Measurements from ENCODE around the gene USP37.

The USP37 gene

DNA sequence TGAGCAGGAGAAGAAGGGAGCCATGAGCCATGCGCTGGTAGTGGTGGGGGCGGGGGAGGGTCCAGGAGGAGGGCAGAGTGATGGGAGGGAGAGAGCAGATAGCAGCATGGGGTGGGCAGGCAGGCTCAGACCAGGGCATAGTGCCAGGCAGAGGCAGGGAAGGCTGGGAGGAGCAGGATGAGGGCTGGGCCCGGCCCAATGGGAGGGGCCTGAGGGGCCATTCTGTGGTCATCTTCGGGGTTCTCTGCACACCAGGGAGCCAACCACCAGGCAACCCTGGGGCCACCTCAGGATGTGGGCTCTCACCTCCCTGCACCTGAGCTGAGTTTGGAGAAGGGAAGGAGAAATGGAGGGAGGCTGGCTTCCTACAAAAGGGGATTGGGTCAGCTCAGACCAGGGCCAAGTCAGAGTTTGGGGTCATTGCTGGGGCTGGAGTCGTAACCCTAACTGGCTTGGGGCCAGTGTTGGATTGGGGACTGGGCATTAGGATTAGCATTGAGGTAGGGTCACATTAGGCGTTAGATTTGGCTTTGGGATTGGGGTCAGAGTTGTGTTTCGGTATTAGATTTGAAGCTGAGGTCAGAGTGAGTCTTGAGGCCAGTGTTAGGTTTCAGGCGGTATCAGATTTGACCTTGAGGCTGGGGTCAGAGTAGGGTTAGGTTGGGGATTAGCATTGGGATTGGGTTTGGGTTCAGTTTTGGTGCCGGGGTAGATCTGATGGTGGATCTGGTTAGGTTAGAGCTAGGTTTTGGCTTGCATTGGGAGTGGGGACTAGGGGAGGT, 138.0 kb downstream of the USP37 start:
- H3K27me3 ChIP-seq (ENCODE audit: low read depth, low read length) = no peaks in the 10 kb centered on the region
- no peaks in the 10 kb centered on the region for H3K9me3 ChIP-seq (ENCODE audit: insufficient read depth, low read length)
- H3K36me3 ChIP-seq (replicated peaks; ENCODE audit: low read depth, low read length) = no peaks in the 10 kb centered on the region

DNA sequence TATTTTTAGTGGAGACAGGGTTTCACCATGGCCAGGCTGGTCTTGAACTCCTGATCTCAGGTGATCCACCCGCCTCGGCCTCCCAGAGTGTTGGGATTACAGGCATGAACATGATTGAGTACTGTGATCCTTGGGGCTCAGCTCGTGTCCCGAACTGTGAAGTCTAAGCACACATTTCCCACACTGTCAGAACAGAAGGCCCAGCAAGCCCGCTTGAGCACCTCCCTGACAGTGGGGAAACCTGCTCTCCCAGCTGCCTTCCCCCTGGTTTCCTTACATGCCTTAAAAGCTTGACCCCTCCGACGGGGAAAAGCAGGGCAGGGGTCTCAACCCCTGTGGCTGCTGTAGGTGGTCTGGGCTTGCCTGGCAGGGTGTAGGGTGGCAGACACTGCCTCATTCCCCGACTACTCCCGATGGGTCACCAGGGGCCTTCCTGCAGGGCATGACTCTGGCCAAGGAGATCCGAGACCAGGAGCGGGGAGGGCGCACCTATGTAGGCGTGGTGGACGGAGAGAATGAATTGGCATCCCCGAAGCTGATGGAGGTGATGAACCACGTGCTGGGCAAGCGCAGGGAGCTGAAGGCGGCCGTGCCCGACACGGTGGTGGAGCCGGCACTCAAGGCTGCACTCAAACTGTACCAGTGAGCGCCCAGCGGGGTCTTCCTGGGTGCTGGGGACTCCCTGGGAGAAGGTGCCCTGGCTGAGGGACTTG, 139.1 kb downstream of the USP37 start:
- TF ChIP-seq EZH2phosphoT487 (IDR thresholded peaks at IDR 0.05; ENCODE audit: low read depth) = no peak
- TF ChIP-seq, protein P1, sequence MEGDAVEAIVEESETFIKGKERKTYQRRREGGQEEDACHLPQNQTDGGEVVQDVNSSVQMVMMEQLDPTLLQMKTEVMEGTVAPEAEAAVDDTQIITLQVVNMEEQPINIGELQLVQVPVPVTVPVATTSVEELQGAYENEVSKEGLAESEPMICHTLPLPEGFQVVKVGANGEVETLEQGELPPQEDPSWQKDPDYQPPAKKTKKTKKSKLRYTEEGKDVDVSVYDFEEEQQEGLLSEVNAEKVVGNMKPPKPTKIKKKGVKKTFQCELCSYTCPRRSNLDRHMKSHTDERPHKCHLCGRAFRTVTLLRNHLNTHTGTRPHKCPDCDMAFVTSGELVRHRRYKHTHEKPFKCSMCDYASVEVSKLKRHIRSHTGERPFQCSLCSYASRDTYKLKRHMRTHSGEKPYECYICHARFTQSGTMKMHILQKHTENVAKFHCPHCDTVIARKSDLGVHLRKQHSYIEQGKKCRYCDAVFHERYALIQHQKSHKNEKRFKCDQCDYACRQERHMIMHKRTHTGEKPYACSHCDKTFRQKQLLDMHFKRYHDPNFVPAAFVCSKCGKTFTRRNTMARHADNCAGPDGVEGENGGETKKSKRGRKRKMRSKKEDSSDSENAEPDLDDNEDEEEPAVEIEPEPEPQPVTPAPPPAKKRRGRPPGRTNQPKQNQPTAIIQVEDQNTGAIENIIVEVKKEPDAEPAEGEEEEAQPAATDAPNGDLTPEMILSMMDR (IDR thresholded peaks at IDR 0.05; ENCODE audit: low read depth, low read length) = no peak
- Histone ChIP-seq H3K9ac (ENCODE audit: low read length) (no peak overlapping the region), H3K36me3 (replicated peaks; ENCODE audit: low read depth, low read length) (no peaks in the 10 kb centered on the region), H3K4me1 (ENCODE audit: low read length) (no peaks in the 10 kb centered on the region), H3K4me3 (ENCODE audit: low read length) (no peak overlapping the region), H3K9me3 (ENCODE audit: insufficient read depth, low read length) (no peaks in the 10 kb centered on the region), H3K27ac (ENCODE audit: low read length) (no peak overlapping the region), H3K27me3 (ENCODE audit: low read depth, low read length) (no peaks in the 10 kb centered on the region), H3K4me2 (ENCODE audit: low read length) (no peak overlapping the region), H4K20me1 (ENCODE audit: insufficient read depth, low read length) (no peaks in the 10 kb centered on the region), H2AFZ (ENCODE audit: low read depth, low read length) (no peak overlapping the region), H3K79me2 (ENCODE audit: low read length) (no peaks in the 10 kb centered on the region)

More for the DNA sequence above, 138.0 kb downstream of the USP37 start:
- Histone ChIP-seq H2AFZ (ENCODE audit: low read depth, low read length) (no peak overlapping the region), H3K4me1 (ENCODE audit: low read length) (no peaks in the 10 kb centered on the region), H4K20me1 (ENCODE audit: insufficient read depth, low read length) (no peaks in the 10 kb centered on the region), H3K4me3 (ENCODE audit: low read length) (no peak overlapping the region), H3K4me2 (ENCODE audit: low read length) (no peak overlapping the region), H3K9ac (ENCODE audit: low read length) (no peak overlapping the region), H3K79me2 (ENCODE audit: low read length) (no peaks in the 10 kb centered on the region), H3K27ac (ENCODE audit: low read length) (no peak overlapping the region)
- no peak for TF ChIP-seq EZH2phosphoT487 (IDR thresholded peaks at IDR 0.05; ENCODE audit: low read depth)
- TF ChIP-seq, protein P1 (IDR thresholded peaks at IDR 0.05; ENCODE audit: low read depth, low read length) = no peak

DNA sequence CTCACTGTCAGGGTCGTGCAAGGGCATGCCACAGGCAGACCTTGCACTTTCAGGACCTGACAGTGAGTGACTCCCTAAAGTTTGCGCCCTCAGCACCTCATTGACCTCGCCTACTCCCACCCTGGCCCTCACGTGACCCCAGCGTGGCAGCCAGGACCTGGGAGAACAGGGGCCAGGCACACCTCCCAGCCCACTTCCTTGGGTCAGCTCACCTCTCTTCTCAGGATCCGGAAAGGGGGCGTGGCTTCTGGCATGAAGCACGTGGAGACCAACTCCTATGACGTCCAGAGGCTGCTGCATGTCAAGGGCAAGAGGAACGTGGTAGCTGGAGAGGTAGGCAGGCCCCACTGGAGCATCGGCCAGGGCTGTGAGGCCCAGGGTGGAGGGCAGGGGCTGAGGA, 140.4 kb downstream of the USP37 start:
- Histone ChIP-seq H3K79me2 (ENCODE audit: low read length) (no peaks in the 10 kb centered on the region), H3K9ac (ENCODE audit: low read length) (no peak overlapping the region), H3K36me3 (replicated peaks; ENCODE audit: low read depth, low read length) (no peaks in the 10 kb centered on the region), H3K9me3 (ENCODE audit: insufficient read depth, low read length) (no peaks in the 10 kb centered on the region), H3K4me2 (ENCODE audit: low read length) (no peak overlapping the region), H3K27me3 (ENCODE audit: low read depth, low read length) (no peaks in the 10 kb centered on the region), H3K4me1 (ENCODE audit: low read length) (no peaks in the 10 kb centered on the region), H4K20me1 (ENCODE audit: insufficient read depth, low read length) (no peaks in the 10 kb centered on the region), H3K27ac (ENCODE audit: low read length) (no peak overlapping the region), H2AFZ (ENCODE audit: low read depth, low read length) (no peak overlapping the region), H3K4me3 (ENCODE audit: low read length) (no peak overlapping the region)
- TF ChIP-seq EZH2phosphoT487 (IDR thresholded peaks at IDR 0.05; ENCODE audit: low read depth) = no peak
- TF ChIP-seq, protein P1 (IDR thresholded peaks at IDR 0.05; ENCODE audit: low read depth, low read length) = no peak

DNA sequence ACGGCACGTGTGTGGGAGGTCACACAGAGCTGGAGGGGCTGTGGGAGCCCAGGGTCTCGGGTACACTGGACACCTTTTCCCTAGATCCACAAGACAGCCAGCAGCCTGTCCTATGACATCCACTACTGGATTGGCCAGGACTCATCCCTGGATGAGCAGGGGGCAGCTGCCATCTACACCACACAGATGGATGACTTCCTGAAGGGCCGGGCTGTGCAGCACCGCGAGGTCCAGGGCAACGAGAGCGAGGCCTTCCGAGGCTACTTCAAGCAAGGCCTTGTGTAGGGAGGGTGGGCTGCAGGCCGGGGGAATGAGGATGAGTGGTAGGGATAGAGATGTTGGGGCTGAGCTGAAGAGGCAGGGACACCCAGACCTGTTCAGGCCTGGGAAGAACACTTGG, 142.6 kb downstream of the USP37 start:
- Histone ChIP-seq H3K27ac (ENCODE audit: low read length) (no peak overlapping the region), H4K20me1 (ENCODE audit: insufficient read depth, low read length) (no peaks in the 10 kb centered on the region), H3K9ac (ENCODE audit: low read length) (no peak overlapping the region), H3K4me1 (ENCODE audit: low read length) (no peaks in the 10 kb centered on the region), H3K4me2 (ENCODE audit: low read length) (no peak overlapping the region), H3K27me3 (ENCODE audit: low read depth, low read length) (no peaks in the 10 kb centered on the region), H3K9me3 (ENCODE audit: insufficient read depth, low read length) (no peaks in the 10 kb centered on the region), H3K79me2 (ENCODE audit: low read length) (no peaks in the 10 kb centered on the region), H3K4me3 (ENCODE audit: low read length) (no peak overlapping the region), H3K36me3 (replicated peaks; ENCODE audit: low read depth, low read length) (no peaks in the 10 kb centered on the region), H2AFZ (ENCODE audit: low read depth, low read length) (no peak overlapping the region)
- TF ChIP-seq EZH2phosphoT487 (IDR thresholded peaks at IDR 0.05; ENCODE audit: low read depth) = no peak
- TF ChIP-seq, protein P1 (IDR thresholded peaks at IDR 0.05; ENCODE audit: low read depth, low read length) = no peak
